ENCODE measurements around the gene HMGN4.
A peak's percentile ranks its signal among the peaks of the same experiment; 100 is the strongest.

HMGN4 gene

DNA sequence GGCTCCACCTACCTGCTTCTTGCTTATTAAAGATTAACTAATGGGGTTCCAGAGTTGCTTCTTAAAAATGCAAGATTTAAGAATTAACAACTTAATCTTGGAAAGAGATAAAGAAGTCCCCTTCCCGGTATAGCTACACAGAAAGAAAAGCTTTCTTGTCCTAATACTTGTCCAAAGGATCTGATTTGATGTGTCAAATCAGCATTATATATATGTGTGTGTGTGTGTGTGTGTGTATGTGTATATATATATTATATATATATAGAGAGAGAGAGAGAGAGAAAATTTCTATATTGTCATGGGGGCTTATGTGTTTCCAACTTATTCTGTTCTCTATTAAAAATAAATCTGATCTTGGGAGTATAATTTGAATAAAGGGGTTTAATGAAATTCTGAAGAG lies 4.6 kb upstream of the HMGN4 start:
- Histone ChIP-seq H3K27me3 (ENCODE audit: control insufficient read depth in 3 of 3, insufficient read depth in 3 of 3, low read depth in 1 of 3, low read length in 3 of 3) (peaks cover 0 to 4% (median 0%) of the 10 kb centered on the region in 3 experiments), H2AFZ (ENCODE audit: low read length) (peak overlapping the region; percentile 92), H3K9me3 (replicated peaks in 1 of 2; ENCODE audit: control insufficient read depth in 2 of 2, insufficient read depth in 1 of 2, low read depth in 1 of 2, low read length in 2 of 2) (no peaks in the 10 kb centered on the region), H3K4ac (ENCODE audit: low read length) (no peak overlapping the region), H3K4me2 (ENCODE audit: insufficient read depth, low read length, poor library complexity, severe bottlenecking) (no peak overlapping the region), H3K27ac (replicated peaks; ENCODE audit: low read length) (no peak overlapping the region), H2AK5ac (ENCODE audit: low read depth, low read length) (no peak overlapping the region), H2BK5ac (ENCODE audit: low read length) (no peak overlapping the region), H2BK120ac (ENCODE audit: low read depth, low read length) (no peak overlapping the region), H3K4me3 (ENCODE audit: low read length in 2 of 2) (peak overlapping the region in 1 of 2 donors; percentile 62), H2BK12ac (ENCODE audit: low read length) (no peak overlapping the region), H3K79me1 (ENCODE audit: low read depth, low read length) (no peaks in the 10 kb centered on the region), H2BK15ac (ENCODE audit: low read length) (no peak overlapping the region), H3K14ac (ENCODE audit: low read length) (no peak overlapping the region), H3K36me3 (replicated peaks in 1 of 2; ENCODE audit: control insufficient read depth in 2 of 2, insufficient read depth in 2 of 2, low read length in 2 of 2) (no peaks in the 10 kb centered on the region), H3K23ac (ENCODE audit: low read depth, low read length, poor library complexity) (no peak overlapping the region), H3K4me1 (ENCODE audit: control insufficient read depth in 2 of 2, insufficient read depth in 1 of 2, low read depth in 1 of 2, low read length in 2 of 2) (peaks cover 0 to 3% of the 10 kb centered on the region in 2 donors), H4K91ac (ENCODE audit: low read depth, low read length, poor library complexity) (no peak overlapping the region), H4K8ac (ENCODE audit: low read depth, low read length) (no peak overlapping the region), H3K18ac (ENCODE audit: low read length) (no peak overlapping the region), H3K9ac (ENCODE audit: low read depth, low read length, poor library complexity) (no peak overlapping the region)
- no peak for DNase-seq (ENCODE audit: low spot score)
- WGBS, 2 donors (ENCODE audit: extremely low coverage in 2 of 2, insufficient read length in 2 of 2, insufficient replicate concordance in 1 of 2), result no CpG with 5 or more reads among the region's 1 CpG

DNA sequence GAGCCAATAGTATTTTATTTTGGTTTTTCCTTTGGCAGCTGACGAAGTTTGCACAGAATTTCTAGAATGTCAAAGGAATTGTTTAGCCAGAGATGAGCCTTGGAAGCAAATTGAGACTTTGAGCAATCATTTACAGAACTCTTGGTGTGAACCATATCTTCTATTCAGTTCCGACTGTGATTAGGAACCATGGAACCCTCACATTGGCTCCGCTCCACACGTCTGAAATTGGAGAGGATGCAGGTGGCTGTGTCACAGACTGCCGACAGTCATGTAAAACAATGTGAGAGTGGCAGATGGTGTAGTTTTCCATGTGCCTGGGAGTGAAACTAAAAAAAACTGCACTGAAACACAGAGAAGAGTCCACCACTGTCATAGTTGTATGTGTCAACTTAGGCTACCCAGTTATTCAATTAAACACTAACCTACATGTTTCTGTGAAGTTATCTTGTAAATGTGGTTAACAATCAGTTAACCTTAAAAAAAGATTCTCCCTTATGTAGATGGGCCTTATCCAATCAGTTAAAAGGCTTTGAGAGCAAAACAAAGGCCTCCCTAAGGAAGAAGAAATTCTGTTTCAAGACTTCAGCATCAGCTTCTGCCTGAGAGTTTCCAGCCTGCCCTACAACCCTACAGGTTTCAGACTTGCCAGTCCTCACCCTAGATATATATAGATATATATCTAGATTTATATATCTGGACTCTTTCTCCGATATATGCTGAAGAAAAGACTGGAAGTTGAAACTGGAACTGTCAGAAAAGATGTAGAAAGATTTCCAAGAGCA lies 3.3 kb upstream of the HMGN4 start:
- Histone ChIP-seq H2BK15ac (ENCODE audit: low read length) (no peak overlapping the region), H2BK12ac (ENCODE audit: low read length) (no peak overlapping the region), H3K4me2 (ENCODE audit: insufficient read depth, low read length, poor library complexity, severe bottlenecking) (no peak overlapping the region), H3K4ac (ENCODE audit: low read length) (no peak overlapping the region), H3K9me3 (replicated peaks in 1 of 2; ENCODE audit: control insufficient read depth in 2 of 2, insufficient read depth in 1 of 2, low read depth in 1 of 2, low read length in 2 of 2) (no peaks in the 10 kb centered on the region), H3K9ac (ENCODE audit: low read depth, low read length, poor library complexity) (no peak overlapping the region), H4K8ac (ENCODE audit: low read depth, low read length) (no peak overlapping the region), H3K27me3 (ENCODE audit: control insufficient read depth in 3 of 3, insufficient read depth in 3 of 3, low read depth in 1 of 3, low read length in 3 of 3) (no peaks in the 10 kb centered on the region), H3K23ac (ENCODE audit: low read depth, low read length, poor library complexity) (no peak overlapping the region), H3K79me1 (ENCODE audit: low read depth, low read length) (no peaks in the 10 kb centered on the region), H3K4me1 (ENCODE audit: control insufficient read depth in 2 of 2, insufficient read depth in 1 of 2, low read depth in 1 of 2, low read length in 2 of 2) (peaks cover 0 to 4% of the 10 kb centered on the region in 2 donors), H2BK5ac (ENCODE audit: low read length) (no peak overlapping the region), H3K27ac (replicated peaks; ENCODE audit: low read length) (peak overlapping the region; percentile 34), H2BK120ac (ENCODE audit: low read depth, low read length) (no peak overlapping the region), H3K36me3 (replicated peaks in 1 of 2; ENCODE audit: control insufficient read depth in 2 of 2, insufficient read depth in 2 of 2, low read length in 2 of 2) (peaks cover under 1 to 4% of the 10 kb centered on the region in 2 donors), H2AFZ (ENCODE audit: low read length) (peak overlapping the region; percentile 31), H3K4me3 (ENCODE audit: low read length in 2 of 2) (no peak overlapping the region), H3K18ac (ENCODE audit: low read length) (no peak overlapping the region), H3K14ac (ENCODE audit: low read length) (no peak overlapping the region), H2AK5ac (ENCODE audit: low read depth, low read length) (no peak overlapping the region), H4K91ac (ENCODE audit: low read depth, low read length, poor library complexity) (no peak overlapping the region)
- WGBS, 2 donors (ENCODE audit: extremely low coverage in 2 of 2, insufficient read length in 2 of 2, insufficient replicate concordance in 1 of 2), result no CpG with 5 or more reads among the region's 6 CpGs
- no peak for DNase-seq (ENCODE audit: low spot score)

DNA sequence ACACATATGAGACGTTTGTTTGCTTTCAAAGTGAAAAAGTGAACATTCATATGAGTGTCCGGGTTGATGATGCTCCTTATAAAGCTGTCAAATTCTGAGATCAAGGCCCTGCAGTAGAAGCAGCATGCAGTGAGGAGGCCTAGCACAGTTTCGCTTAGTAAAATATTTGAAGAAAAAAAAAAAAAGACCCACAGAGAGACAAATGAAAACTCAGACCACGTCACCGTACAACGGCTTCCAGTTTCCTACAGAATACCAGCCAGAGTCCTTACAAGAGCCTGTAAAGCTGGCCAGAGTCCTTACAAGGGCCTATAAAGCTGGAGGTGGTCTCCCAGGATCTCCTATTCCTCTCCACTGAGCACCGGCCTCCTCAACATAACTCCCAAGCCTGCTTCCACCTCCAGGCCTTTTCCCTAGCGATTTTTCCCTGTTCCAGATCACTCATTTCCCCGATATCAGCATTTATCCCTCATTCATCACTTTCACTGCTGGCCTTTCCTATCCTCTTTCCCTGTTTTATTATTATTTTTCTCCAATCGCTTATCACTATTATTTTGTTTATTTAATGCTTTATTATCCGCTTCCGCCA lies 1.5 kb upstream of the HMGN4 start:
- Histone ChIP-seq H3K4me1 (ENCODE audit: control insufficient read depth in 2 of 2, insufficient read depth in 1 of 2, low read depth in 1 of 2, low read length in 2 of 2) (peaks cover 0 to 5% of the 10 kb centered on the region in 2 donors), H4K8ac (ENCODE audit: low read depth, low read length) (no peak overlapping the region), H2AK5ac (ENCODE audit: low read depth, low read length) (no peak overlapping the region), H3K27ac (replicated peaks; ENCODE audit: low read length) (peak overlapping the region; percentile 95), H2AFZ (ENCODE audit: low read length) (peak overlapping the region; percentile 78), H3K79me1 (ENCODE audit: low read depth, low read length) (no peaks in the 10 kb centered on the region), H3K4me2 (ENCODE audit: insufficient read depth, low read length, poor library complexity, severe bottlenecking) (peak overlapping the region; percentile 79), H3K9me3 (replicated peaks in 1 of 2; ENCODE audit: control insufficient read depth in 2 of 2, insufficient read depth in 1 of 2, low read depth in 1 of 2, low read length in 2 of 2) (no peaks in the 10 kb centered on the region), H2BK5ac (ENCODE audit: low read length) (no peak overlapping the region), H2BK15ac (ENCODE audit: low read length) (no peak overlapping the region), H3K14ac (ENCODE audit: low read length) (no peak overlapping the region), H3K9ac (ENCODE audit: low read depth, low read length, poor library complexity) (no peak overlapping the region), H3K4ac (ENCODE audit: low read length) (no peak overlapping the region), H2BK120ac (ENCODE audit: low read depth, low read length) (no peak overlapping the region), H4K91ac (ENCODE audit: low read depth, low read length, poor library complexity) (no peak overlapping the region), H2BK12ac (ENCODE audit: low read length) (no peak overlapping the region), H3K18ac (ENCODE audit: low read length) (no peak overlapping the region), H3K23ac (ENCODE audit: low read depth, low read length, poor library complexity) (no peak overlapping the region), H3K36me3 (replicated peaks in 1 of 2; ENCODE audit: control insufficient read depth in 2 of 2, insufficient read depth in 2 of 2, low read length in 2 of 2) (peaks cover 3 to 18% of the 10 kb centered on the region in 2 donors), H3K27me3 (ENCODE audit: control insufficient read depth in 3 of 3, insufficient read depth in 3 of 3, low read depth in 1 of 3, low read length in 3 of 3) (no peaks in the 10 kb centered on the region), H3K4me3 (ENCODE audit: low read length in 2 of 2) (peak overlapping the region; percentile 88 to 89)
- WGBS, 2 donors (ENCODE audit: extremely low coverage in 2 of 2, insufficient read length in 2 of 2, insufficient replicate concordance in 1 of 2), result no CpG with 5 or more reads among the region's 12 CpGs
- peak; percentile 35 for DNase-seq (ENCODE audit: low spot score)

DNA sequence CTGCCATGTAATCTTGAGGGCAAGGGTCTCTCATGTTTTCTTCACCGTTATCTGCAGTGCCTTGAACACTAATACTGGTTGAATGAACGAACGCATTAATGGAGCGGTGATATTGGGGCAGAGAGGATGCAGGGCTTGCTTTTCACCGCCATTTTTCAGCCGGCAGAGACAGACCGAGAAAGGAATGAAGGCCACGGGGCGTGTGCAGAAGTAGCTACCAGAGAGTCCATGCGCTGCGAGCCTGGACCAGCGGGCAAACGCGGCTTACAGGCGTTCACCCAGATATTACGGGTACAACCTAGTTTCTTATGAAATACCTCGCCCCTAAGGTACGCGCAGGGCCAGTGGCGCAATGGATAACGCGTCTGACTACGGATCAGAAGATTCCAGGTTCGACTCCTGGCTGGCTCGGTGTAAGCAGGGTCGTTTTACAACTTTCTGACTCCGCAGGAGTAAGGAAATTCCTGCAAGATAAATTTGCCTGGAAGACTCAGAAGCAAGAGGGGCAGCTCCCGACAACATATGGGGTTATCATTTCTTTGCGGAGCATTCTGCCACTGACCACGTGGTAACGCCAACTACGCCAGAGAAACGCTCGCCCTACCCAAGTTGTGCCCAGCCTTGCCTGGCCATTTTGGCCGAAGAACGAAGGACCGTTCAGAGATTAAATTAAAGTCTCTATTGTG lies 863 bp upstream of the HMGN4 start:
- H3K4me3 ChIP-seq (ENCODE audit: low read length in 2 of 2), result peak overlapping the region; percentile 88 to 89
- DNase-seq (ENCODE audit: low spot score), result peak; percentile 85
- H3K18ac ChIP-seq (ENCODE audit: low read length), result peak overlapping the region; percentile 54
- H3K27ac ChIP-seq (replicated peaks; ENCODE audit: low read length), result peak overlapping the region; percentile 95
- H4K8ac ChIP-seq (ENCODE audit: low read depth, low read length), result no peak overlapping the region
- no peak overlapping the region for H2BK15ac ChIP-seq (ENCODE audit: low read length)
- H3K23ac ChIP-seq (ENCODE audit: low read depth, low read length, poor library complexity), result no peak overlapping the region
- H3K4me2 ChIP-seq (ENCODE audit: insufficient read depth, low read length, poor library complexity, severe bottlenecking), result peak overlapping the region; percentile 79
- H3K9ac ChIP-seq (ENCODE audit: low read depth, low read length, poor library complexity), result peak overlapping the region; percentile 85
- peaks cover 0 to 5% of the 10 kb centered on the region in 2 donors for H3K4me1 ChIP-seq (ENCODE audit: control insufficient read depth in 2 of 2, insufficient read depth in 1 of 2, low read depth in 1 of 2, low read length in 2 of 2)
- no peak overlapping the region for H3K14ac ChIP-seq (ENCODE audit: low read length)
- no peaks in the 10 kb centered on the region for H3K79me1 ChIP-seq (ENCODE audit: low read depth, low read length)
- no peak overlapping the region for H2BK120ac ChIP-seq (ENCODE audit: low read depth, low read length)
- no peaks in the 10 kb centered on the region for H3K27me3 ChIP-seq (ENCODE audit: control insufficient read depth in 3 of 3, insufficient read depth in 3 of 3, low read depth in 1 of 3, low read length in 3 of 3)
- H3K9me3 ChIP-seq (replicated peaks in 1 of 2; ENCODE audit: control insufficient read depth in 2 of 2, insufficient read depth in 1 of 2, low read depth in 1 of 2, low read length in 2 of 2), result no peaks in the 10 kb centered on the region
- no peak overlapping the region for H4K91ac ChIP-seq (ENCODE audit: low read depth, low read length, poor library complexity)
- peaks cover 3 to 25% of the 10 kb centered on the region in 2 donors for H3K36me3 ChIP-seq (replicated peaks in 1 of 2; ENCODE audit: control insufficient read depth in 2 of 2, insufficient read depth in 2 of 2, low read length in 2 of 2)
- no peak overlapping the region for H3K4ac ChIP-seq (ENCODE audit: low read length)
- no peak overlapping the region for H2BK12ac ChIP-seq (ENCODE audit: low read length)
- H2BK5ac ChIP-seq (ENCODE audit: low read length), result no peak overlapping the region
- WGBS, 2 donors (ENCODE audit: extremely low coverage in 2 of 2, insufficient read length in 2 of 2, insufficient replicate concordance in 1 of 2), result no CpG with 5 or more reads among the region's 37 CpGs
- H2AK5ac ChIP-seq (ENCODE audit: low read depth, low read length), result no peak overlapping the region
- H2AFZ ChIP-seq (ENCODE audit: low read length), result peak overlapping the region; percentile 78

Data from neuronal stem cell (in vitro differentiated cells).